ENCODE data around the gene VDAC2. TPM values are rescaled to one million over a fixed set of nuclear protein-coding genes. Genes with fewer than 3 reads are reported as not detected.
"Not testable (repeated sequence)": the region's sequence is repeated elsewhere in the genome, so short reads cannot be mapped to it uniquely, and the experiment has no call there.

VDAC2 gene
- total and polyA plus RNA-seq, 4 donors, result 103 to 183 (median 114) TPM

DNA sequence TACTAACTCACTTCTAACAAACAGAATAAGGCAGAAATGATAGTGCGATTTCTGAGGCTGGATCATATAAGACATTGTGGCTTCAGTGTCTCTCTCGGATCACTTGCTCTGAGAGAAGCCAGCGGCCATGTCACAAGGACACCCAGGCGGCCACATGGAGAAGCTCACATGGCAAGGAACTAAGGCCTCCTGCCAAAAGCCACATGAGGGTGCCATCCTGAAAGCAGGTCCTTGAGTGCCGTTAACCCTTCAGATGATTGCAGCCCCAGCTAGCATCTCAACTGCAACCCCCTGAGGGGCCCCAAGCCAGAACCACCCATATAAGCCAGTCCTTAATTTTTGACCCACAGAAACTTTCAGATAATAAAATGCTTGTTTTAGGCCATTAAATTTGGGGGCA is 6.9 kb upstream of the VDAC2 start:
- no peak for ATAC-seq (ENCODE audit: low FRiP score)
- Histone ChIP-seq H3K36me3 (ENCODE audit: control insufficient read depth in 1 of 2, insufficient read depth in 2 of 2, low read length in 1 of 2) (no peaks in the 10 kb centered on the region), H3K4me3 (ENCODE audit: low read length in 2 of 2) (no peak overlapping the region), H3K27ac (ENCODE audit: low read depth in 1 of 2, low read length in 2 of 2) (no peak overlapping the region), H3K4me1 (ENCODE audit: control insufficient read depth in 1 of 2, insufficient read depth in 2 of 2, low read length in 2 of 2) (peaks cover 0 to 3% of the 10 kb centered on the region in 2 donors), H3K27me3 (ENCODE audit: control insufficient read depth in 1 of 2, insufficient read depth in 2 of 2, low read length in 1 of 2) (no peaks in the 10 kb centered on the region), H3K9me3 (ENCODE audit: control insufficient read depth, low read length) (no peaks in the 10 kb centered on the region)
- intact Hi-C loops (cut with DNase I), result no loop called here
- WGBS, 2 donors, result 94 to 95% methylated on average over 5 of the region's 5 CpGs
- no peak for DNase-seq

DNA sequence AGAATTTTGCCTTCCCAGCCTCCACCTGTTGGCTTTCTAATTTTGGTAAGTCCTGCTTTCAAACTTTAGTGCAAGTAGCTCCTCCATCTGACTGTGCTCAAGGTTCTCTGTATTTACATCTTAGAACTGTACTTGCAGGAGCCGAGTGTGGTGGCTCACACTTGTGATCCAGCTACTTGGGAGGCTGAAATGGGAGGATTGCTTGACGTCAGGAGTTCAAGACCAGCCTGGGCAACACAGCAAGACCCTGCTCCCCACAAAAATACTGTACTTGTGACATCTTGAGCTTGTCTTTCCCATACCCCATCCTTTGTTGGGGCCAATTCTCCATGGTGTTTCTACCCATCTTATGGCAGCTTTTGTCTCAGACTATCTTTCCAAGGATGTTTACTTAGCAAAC is 4.7 kb upstream of the VDAC2 start:
- Histone ChIP-seq H3K36me3 (ENCODE audit: control insufficient read depth in 1 of 2, insufficient read depth in 2 of 2, low read length in 1 of 2) (no peaks in the 10 kb centered on the region), H3K27me3 (ENCODE audit: control insufficient read depth in 1 of 2, insufficient read depth in 2 of 2, low read length in 1 of 2) (no peaks in the 10 kb centered on the region), H3K27ac (ENCODE audit: low read depth in 1 of 2, low read length in 2 of 2) (no peak overlapping the region), H3K9me3 (ENCODE audit: control insufficient read depth, low read length) (no peaks in the 10 kb centered on the region), H3K4me1 (ENCODE audit: control insufficient read depth in 1 of 2, insufficient read depth in 2 of 2, low read length in 2 of 2) (peaks cover 0 to 3% of the 10 kb centered on the region in 2 donors), H3K4me3 (ENCODE audit: low read length in 2 of 2) (no peak overlapping the region)
- no peak for DNase-seq
- WGBS, 2 donors, result 94 to 97% methylated on average over 2 of the region's 2 CpGs
- ATAC-seq (ENCODE audit: low FRiP score), result no peak
- intact Hi-C loops (cut with DNase I), result no loop called here

DNA sequence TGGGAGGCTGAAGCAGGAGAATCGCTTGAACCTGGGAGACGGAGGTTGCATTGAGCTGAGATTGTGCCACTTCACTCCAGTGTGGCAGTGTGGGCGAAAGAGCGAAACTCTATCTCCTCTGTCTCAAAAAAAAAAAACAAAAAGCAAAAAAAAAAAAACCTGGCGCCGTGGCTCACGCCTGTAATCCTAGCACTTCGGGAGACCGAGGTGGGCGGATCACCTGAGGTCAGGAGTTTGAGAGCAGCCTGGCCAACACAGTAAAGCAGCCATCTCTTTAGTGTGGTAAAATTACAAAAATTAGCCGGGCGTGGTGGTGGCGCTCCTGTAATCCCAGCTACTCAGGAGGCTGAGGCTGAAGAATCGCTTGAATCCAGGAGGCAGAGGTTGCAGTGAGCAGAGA is 4.0 kb upstream of the VDAC2 start:
- intact Hi-C loops (cut with DNase I); DNase-seq; H3K27me3 ChIP-seq (ENCODE audit: control insufficient read depth in 1 of 2, insufficient read depth in 2 of 2, low read length in 1 of 2); H3K36me3 ChIP-seq (ENCODE audit: control insufficient read depth in 1 of 2, insufficient read depth in 2 of 2, low read length in 1 of 2); ATAC-seq (ENCODE audit: low FRiP score); H3K4me1 ChIP-seq (ENCODE audit: control insufficient read depth in 1 of 2, insufficient read depth in 2 of 2, low read length in 2 of 2); H3K4me3 ChIP-seq (ENCODE audit: low read length in 2 of 2); H3K27ac ChIP-seq (ENCODE audit: low read depth in 1 of 2, low read length in 2 of 2); H3K9me3 ChIP-seq (ENCODE audit: control insufficient read depth, low read length): not testable (repeated sequence)
- WGBS, 2 donors, result 91 to 95% methylated on average over 14 of the region's 14 CpGs

- intact Hi-C loops (cut with DNase I), result no loop called here
- WGBS, 2 donors, result 77 to 83% methylated on average over 13 of the region's 13 CpGs
- no peak overlapping the region for H3K27ac ChIP-seq (ENCODE audit: low read depth in 1 of 2, low read length in 2 of 2)
- no peak overlapping the region for H3K4me3 ChIP-seq (ENCODE audit: low read length in 2 of 2)
- DNase-seq (no peak), ATAC-seq (ENCODE audit: low FRiP score) (no peak)
- H3K9me3 ChIP-seq (ENCODE audit: control insufficient read depth, low read length), result no peaks in the 10 kb centered on the region
- H3K27me3 ChIP-seq (ENCODE audit: control insufficient read depth in 1 of 2, insufficient read depth in 2 of 2, low read length in 1 of 2), result no peaks in the 10 kb centered on the region
- H3K4me1 ChIP-seq (ENCODE audit: control insufficient read depth in 1 of 2, insufficient read depth in 2 of 2, low read length in 2 of 2), result peaks cover 0 to 3% of the 10 kb centered on the region in 2 donors
- no peaks in the 10 kb centered on the region for H3K36me3 ChIP-seq (ENCODE audit: control insufficient read depth in 1 of 2, insufficient read depth in 2 of 2, low read length in 1 of 2)
These were observed 3.3 kb upstream of the VDAC2 start for GRCh38 chr10:75207079-75207856.

GRCh38 chr10:75207857-75208144 is 2.8 kb upstream of the VDAC2 start:
- Histone ChIP-seq H3K4me1 (ENCODE audit: control insufficient read depth in 1 of 2, insufficient read depth in 2 of 2, low read length in 2 of 2) (peaks cover 0 to 2% of the 10 kb centered on the region in 2 donors), H3K4me3 (ENCODE audit: low read length in 2 of 2) (no peak overlapping the region), H3K9me3 (ENCODE audit: control insufficient read depth, low read length) (no peaks in the 10 kb centered on the region), H3K27ac (ENCODE audit: low read depth in 1 of 2, low read length in 2 of 2) (no peak overlapping the region), H3K36me3 (ENCODE audit: control insufficient read depth in 1 of 2, insufficient read depth in 2 of 2, low read length in 1 of 2) (no peaks in the 10 kb centered on the region), H3K27me3 (ENCODE audit: control insufficient read depth in 1 of 2, insufficient read depth in 2 of 2, low read length in 1 of 2) (no peaks in the 10 kb centered on the region)
- ATAC-seq (ENCODE audit: low FRiP score), result no peak
- intact Hi-C loops (cut with DNase I), result no loop called here
- no peak for DNase-seq
- WGBS, 2 donors, result 96 to 100% methylated on average over 1 of the region's 1 CpG

GRCh38 chr10:75208181-75208580 is 2.4 kb upstream of the VDAC2 start:
- Histone ChIP-seq H3K27ac (ENCODE audit: low read depth in 1 of 2, low read length in 2 of 2) (peak overlapping the region in 1 of 2 donors; percentile 13), H3K27me3 (ENCODE audit: control insufficient read depth in 1 of 2, insufficient read depth in 2 of 2, low read length in 1 of 2) (no peaks in the 10 kb centered on the region), H3K4me3 (ENCODE audit: low read length in 2 of 2) (no peak overlapping the region), H3K4me1 (ENCODE audit: control insufficient read depth in 1 of 2, insufficient read depth in 2 of 2, low read length in 2 of 2) (peaks cover 0 to 2% of the 10 kb centered on the region in 2 donors), H3K36me3 (ENCODE audit: control insufficient read depth in 1 of 2, insufficient read depth in 2 of 2, low read length in 1 of 2) (no peaks in the 10 kb centered on the region), H3K9me3 (ENCODE audit: control insufficient read depth, low read length) (no peaks in the 10 kb centered on the region)
- DNase-seq (no peak), ATAC-seq (ENCODE audit: low FRiP score) (no peak)
- WGBS, 2 donors, result 47 to 55% methylated on average over 4 of the region's 4 CpGs
- intact Hi-C loops (cut with DNase I), result no loop called here

GRCh38 chr10:75209086-75209920 is 1.3 kb upstream of the VDAC2 start:
- Histone ChIP-seq H3K4me3 (ENCODE audit: low read length in 2 of 2) (no peak overlapping the region), H3K27ac (ENCODE audit: low read depth in 1 of 2, low read length in 2 of 2) (peak overlapping the region; percentile 51 to 98), H3K4me1 (ENCODE audit: control insufficient read depth in 1 of 2, insufficient read depth in 2 of 2, low read length in 2 of 2) (peaks cover 0 to 2% of the 10 kb centered on the region in 2 donors), H3K36me3 (ENCODE audit: control insufficient read depth in 1 of 2, insufficient read depth in 2 of 2, low read length in 1 of 2) (no peaks in the 10 kb centered on the region), H3K9me3 (ENCODE audit: control insufficient read depth, low read length) (no peaks in the 10 kb centered on the region), H3K27me3 (ENCODE audit: control insufficient read depth in 1 of 2, insufficient read depth in 2 of 2, low read length in 1 of 2) (no peaks in the 10 kb centered on the region)
- WGBS, 2 donors, result 77 to 82% methylated on average over 14 to 16 of the region's 16 CpGs
- ATAC-seq (ENCODE audit: low FRiP score) (no peak), DNase-seq (no peak)
- intact Hi-C loops (cut with DNase I), result no loop called here

- ATAC-seq (ENCODE audit: low FRiP score) (peak; percentile 92), DNase-seq (peak; percentile 91 to 93)
- H3K4me3 ChIP-seq (ENCODE audit: low read length in 2 of 2), result peak overlapping the region; percentile 55 to 65
- H3K27ac ChIP-seq (ENCODE audit: low read depth in 1 of 2, low read length in 2 of 2), result peak overlapping the region; percentile 51 to 98
- intact Hi-C loops (cut with DNase I), result no loop called here
- H3K9me3 ChIP-seq (ENCODE audit: control insufficient read depth, low read length), result no peaks in the 10 kb centered on the region
- H3K27me3 ChIP-seq (ENCODE audit: control insufficient read depth in 1 of 2, insufficient read depth in 2 of 2, low read length in 1 of 2), result no peaks in the 10 kb centered on the region
- H3K36me3 ChIP-seq (ENCODE audit: control insufficient read depth in 1 of 2, insufficient read depth in 2 of 2, low read length in 1 of 2), result no peaks in the 10 kb centered on the region
- H3K4me1 ChIP-seq (ENCODE audit: control insufficient read depth in 1 of 2, insufficient read depth in 2 of 2, low read length in 2 of 2), result peaks cover 0 to 2% of the 10 kb centered on the region in 2 donors
- WGBS, 2 donors, result 0% methylated on average over 19 of the region's 19 CpGs
These were observed 695 bp upstream of the VDAC2 start for GRCh38 chr10:75209921-75210281.

Measured in aorta (tissue), 5 donors.